Caki2 (cell line): Measurements from ENCODE around the gene KCNQ1. TPM values are rescaled to one million over a fixed set of nuclear protein-coding genes. Genes with fewer than 3 reads are reported as not detected.

Experiments used
- DNase-seq: peaks from one replicate; pipeline ENCODE4 v3.0.0-alpha.2; 2015; ENCODE audit warnings: low read depth
- in situ Hi-C: cut with HindIII; loops from 2 replicates; pipeline ENCODE4 v1.10.0; 2016; ENCODE audit warnings: low sequenced_read_pairs, low pct_unique_long_range_greater_than_20kb, mixed read lengths
- total RNA-seq: library from RNA; depleted of rRNA; stranded (reverse); fragments of >200 nt; shearing (Covaris generic); gene quantifications from 2 replicates; pipeline ENCODE4 v1.2.3, GENCODE V29; 2014; ENCODE audit warnings: low replicate concordance

The KCNQ1 gene
- total RNA-seq, 1 experiment from 2014 or later: not detected

DNA sequence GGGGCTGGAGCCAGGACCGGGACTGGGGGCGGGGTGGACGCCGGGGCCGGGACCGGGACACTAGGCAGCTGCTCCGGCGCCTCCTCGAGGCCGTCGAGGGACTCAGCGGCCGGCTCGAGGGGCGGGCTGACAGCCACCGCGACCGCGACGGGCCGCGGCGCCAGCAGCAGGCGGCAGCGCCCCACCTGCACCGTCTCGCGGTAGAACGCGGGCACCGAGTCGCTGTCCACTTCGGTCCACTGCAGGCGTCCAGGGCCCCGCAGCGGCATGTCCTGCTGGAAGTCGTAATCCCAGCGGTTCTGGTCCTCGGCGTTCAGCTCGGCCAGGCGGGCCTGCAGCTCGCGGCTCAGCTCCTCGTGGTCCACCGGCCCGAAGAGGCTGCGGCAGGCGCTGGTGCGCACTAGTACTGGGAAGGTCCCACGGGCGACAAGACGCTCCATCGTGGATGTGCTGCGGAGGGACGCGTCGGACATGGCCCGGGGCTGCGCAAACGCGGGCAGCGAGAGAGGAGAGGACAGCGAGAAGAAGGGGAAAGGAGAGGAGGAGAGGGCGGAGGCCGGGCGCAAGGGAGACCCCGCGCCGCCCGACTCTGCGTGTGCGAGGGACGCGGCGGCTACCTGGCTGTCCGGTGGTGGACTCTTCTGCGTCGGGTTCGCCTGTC is 440.3 kb downstream of the KCNQ1 start:
- in situ Hi-C loops: no loop called here
- DNase-seq: peak; percentile 46

DNA sequence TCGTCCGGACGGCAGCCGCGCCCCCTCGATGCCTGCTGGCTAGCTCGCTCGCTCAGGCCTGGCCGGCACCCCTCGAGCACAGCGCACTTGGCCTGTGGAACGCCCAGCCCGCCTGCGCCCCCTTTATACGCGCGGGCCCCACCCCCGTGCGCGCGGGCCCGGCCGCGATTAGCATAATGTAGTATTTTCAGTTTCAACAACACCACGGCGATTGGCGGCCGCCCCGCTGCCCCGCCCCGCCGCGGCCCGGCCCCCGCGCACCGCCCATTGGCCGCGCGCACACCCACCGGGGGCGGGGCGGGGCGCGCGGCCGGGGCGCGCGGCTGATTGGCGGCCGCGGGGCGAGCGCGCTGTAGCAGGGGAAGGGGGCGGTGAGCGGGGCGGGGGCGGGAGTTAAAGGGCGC is 440.9 kb downstream of the KCNQ1 start, which contains the start of gene CDKN1C:
Gene CDKN1C (minus strand): TSS at position 98 of the 404 bp plus-strand sequence. CDS start 319 bp downstream, outside the sequence.
- in situ Hi-C loops: no loop called here
- DNase-seq: peak; percentile 78

DNA sequence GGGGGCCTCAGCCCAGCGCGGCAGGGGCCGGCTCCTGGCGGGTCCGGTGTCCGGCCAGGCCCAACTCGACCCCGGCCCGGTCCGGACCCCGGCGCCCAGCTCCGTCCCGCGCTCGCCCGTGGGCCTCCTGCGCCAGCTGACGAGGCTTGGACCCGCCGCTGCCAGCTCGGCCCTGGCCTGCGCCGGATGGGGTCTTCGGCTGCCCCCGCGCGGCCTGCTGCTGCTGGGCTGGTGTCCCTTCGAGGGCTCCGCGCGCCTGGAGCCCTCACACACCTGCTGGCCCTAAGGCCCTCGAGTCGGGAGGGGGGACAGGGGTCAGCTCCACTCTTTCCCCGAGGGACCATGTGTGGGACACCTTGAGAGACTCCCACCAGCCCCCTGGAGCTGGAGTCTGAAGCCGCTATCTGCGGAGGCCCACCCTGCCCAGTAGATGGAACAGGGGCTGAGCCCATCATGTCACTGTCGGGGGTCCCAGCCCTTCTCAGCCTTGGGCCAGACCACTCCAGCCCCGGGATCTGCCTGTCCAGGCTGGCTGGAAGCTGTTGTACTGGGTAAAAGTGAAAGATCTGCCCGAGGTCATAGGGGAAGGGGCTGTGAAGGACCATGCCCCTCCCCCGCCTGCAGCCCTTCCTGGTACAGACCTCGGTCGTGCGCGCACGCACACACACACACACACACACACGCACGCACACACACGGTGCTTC is 441.5 kb downstream of the KCNQ1 start:
- DNase-seq: no peak
- in situ Hi-C loops: no loop called here

DNA sequence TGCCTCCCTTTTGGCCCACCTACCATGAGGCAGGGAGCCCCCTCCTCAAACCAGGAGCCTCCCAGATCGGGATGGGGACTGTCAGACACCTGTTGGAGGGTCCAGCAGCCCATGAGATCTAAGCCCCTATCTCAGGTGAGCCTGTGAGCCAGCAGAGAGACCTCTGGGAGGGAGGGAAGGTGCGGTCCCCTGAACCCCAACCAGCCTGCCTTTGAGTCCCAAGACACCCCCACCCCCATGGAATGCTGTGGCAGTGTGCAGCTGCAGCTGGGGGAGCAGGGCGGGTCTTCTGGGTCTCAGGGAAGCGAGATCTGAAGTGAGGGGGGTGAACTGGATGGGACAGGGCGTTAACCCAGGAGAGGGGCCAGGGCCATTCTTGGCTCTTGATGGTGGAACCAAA is 442.1 kb downstream of the KCNQ1 start:
- in situ Hi-C loops: no loop called here
- no peak for DNase-seq

DNA sequence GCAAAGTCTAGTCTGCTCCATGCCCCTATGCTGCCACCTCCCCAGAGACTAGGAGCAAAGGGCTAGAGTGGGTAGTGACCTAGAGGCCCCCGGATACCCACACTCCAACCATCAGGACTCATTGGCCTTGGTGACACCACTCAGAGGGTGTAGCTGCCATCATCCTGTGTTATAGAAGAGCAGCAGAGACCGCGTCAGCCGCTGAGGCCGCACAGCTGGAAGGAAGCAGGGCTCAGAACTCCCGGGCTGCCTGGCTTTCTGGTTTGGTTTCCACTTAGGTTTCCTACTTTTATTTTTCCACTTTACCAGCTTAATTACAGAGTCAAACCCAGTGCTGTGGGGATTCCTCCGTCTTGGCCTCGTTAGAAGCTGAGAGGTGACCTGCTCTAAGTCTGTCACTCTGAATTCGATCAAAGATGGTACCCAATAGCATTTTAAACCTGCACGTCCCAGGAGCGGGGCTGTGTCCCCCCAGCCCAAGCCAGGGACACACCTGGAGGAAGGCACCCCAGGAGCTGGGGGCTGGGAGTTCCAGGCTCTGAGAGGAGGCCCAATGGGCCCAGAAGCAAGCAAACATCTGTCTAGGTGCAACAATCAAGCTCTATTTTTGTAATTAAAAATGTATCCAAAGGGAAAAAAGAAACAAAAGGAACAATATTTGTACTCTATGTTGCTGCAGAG is 442.8 kb downstream of the KCNQ1 start:
- DNase-seq: no peak
- in situ Hi-C loops: no loop called here

DNA sequence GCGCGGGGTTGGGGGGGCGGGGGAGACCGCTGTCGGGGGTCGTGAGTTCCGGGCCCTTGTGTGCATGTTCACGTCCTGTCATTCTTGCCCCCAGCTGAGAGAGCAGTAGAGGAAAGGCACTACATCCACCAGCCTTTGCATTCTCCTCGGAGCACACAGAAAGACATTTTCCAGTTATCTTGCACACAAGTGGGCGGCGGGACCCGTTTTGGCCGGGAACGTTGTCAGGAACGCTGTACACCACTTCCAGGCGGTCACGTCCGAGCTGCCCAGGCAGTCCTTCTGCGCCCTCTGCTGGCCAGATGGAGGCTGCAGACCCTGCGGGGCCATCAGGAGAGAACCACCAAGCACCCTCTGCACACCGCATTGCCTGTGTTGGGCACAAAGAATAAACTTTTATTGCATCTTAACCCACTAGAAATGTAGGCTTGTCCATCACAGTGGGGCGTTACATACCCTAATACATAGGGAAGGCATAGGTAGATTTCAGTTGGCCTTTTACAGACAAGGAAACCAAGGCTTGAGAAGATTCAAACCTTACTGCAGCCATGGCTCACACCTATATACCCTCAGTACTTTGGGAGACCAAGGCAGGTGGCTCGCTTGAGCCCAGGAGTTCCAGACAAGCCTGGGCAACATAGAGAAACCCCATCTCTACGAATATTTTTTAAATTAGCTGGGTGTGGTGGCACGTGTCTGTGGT is 443.6 kb downstream of the KCNQ1 start:
- in situ Hi-C loops: no loop called here
- DNase-seq: peak; percentile 60

DNA sequence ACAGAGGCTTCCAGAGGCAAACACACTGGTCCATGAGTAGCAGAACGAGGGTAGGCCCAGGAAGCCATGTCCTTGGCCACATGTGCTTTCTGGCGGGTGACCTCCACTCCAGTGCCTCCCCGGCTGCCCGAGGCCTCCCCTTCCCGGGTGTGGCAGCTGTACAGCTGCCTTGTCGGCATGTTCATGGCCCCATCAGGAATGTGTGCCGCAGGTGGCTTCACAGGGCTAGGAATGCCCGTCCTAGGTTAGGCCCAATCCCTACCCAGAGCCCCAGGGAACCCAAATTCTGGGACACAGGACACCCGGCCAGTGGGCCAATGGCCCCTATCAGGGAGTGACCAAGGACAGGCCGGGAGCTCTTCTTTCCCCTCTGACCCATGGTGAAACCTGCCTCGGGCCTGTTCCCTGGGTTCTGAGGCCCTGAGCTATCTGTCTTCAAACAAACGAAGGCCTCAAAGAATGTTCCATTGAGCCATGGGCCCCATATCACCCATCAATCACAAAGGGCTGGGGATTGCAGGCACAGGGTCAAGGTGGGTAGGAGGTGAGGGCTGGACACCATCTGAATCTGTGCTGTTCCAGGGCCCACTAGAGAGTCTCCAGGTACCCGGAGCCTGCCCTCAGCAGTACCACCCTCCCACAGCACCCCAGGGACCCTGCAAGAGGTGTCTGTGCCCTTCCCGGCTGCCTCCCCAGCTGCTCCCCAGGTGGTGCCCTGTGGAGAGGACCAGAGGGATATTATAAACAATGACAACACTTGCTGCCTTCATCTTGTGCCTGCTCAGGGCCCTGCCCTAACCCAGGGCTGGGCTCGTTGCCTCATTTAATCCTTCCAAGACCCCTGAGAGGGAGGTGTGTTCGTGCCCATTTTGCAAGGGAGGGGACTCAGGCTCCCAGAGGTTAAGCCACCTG is 444.8 kb downstream of the KCNQ1 start:
- DNase-seq: no peak
- in situ Hi-C loops: no loop called here

DNA sequence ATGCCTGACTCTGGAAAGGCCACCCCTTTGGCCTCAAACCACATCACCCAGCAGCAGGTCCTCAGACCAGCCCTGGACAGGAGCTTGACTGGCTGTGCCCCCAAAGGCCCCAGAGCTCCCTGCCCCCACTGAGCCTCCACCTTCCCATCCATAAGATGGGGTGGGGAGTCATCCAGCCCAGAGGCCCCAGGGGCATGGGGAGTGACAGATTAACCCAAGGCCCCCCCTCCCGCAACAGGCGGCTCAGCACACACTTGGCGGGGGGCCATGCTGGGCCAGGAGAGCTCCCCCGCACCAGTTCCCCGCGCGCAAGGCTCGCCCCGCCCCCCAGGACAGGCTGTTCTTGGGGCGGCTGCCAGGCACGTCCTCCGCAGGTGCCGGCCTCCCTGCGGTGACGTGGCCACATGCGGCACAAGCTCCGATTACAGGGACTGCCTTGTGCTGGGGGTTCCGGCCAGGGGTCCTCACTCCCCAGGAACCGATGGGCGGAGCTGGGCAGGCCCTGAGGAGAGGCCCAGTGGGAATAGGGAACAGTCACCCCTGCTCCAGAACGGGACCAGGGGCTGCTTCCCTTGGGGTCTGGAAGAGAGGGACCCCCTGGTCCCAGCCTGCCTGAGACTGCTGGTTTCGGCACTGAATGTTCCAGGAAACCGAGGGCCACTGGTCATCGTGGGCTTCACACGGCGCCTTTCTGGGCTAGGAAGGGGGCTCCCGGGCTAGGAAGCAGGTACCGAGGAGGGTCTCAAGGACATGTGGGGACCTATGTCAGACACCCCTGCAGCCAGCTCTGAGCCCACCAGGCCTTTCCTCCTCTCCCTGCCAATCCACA is 445.9 kb downstream of the KCNQ1 start:
- DNase-seq: no peak
- in situ Hi-C loops: no loop called here

DNA sequence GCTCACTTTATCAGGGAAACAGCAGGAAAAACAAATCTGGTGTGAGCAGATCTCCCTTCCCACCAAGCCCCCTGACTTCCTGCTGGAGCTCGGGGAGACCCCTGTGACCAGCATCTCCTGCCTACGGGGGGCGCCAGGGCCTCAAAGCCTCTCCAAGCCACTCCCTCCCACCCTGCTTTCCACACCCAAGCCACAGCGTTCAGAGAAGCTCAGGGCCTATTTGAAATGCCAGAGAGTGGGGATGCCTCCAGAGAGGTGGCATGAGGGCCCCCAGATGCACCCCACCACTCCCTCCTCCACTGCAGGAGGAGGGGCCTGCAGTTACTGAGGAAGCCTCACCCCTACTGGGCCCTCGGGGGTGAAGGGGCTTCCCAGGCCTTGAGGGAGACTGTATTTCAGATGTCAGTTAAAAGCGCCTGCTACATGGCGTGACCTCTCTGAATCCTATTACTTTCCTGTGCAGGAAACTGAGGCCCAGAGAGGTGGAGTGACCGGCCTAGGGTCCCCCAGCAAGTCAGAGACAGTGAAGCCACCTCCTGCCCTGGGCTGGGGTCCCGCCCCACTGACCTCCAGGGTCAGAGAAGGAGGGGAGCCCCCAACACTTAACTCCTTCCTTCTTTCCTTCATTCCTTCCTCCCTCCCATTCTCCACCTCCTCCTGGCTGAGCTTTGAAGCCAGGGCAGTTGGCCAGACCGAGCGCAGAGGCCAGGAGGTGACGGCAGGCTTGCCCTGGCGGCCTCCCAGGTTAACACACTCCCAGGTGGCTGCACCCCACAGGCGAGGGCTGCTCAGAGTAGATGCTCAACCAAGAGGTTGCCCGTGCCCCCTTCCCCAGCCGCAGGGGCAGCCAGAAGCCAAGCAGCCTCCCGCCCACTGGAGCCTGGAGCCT is 446.8 kb downstream of the KCNQ1 start:
- no peak for DNase-seq
- in situ Hi-C loops: no loop called here

DNA sequence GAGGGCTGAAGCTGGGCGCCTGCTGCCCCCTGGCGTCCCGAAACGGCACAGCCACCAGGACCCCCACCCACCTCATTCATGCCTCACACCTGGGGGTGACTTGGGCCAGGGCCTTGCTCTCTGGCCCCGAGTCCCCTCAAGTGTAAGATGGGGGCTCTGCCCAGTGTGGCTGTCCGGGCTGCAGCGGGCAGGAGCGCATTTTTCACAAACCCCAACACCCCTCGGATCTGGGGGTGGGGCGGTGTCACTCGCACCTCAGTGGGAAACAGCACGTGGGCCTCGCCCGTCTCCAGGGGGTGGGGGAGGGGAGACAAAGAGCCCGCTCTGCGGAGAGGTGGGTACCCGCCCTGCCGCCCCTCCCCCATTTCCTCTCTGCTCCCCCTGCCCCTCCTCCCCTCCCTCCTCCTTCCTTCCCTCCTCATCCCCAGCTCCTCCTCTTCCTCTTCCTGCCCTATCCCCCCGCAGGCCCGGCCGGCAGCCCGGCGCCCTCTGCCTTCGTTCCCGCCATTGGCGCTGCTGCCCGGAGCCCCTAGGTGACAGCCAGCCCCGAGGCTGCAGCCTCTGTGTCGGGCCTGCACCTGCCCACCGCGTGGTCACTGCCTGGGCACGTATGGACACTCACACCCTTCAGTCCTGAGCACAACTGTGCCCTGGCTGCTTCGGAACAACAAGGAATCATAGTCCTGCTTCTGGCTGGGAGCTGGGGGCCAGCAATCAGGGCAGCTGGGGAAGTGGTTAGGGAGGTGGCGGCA is 447.6 kb downstream of the KCNQ1 start:
- peak; percentile 44 for DNase-seq
- in situ Hi-C loops: no loop called here

DNA sequence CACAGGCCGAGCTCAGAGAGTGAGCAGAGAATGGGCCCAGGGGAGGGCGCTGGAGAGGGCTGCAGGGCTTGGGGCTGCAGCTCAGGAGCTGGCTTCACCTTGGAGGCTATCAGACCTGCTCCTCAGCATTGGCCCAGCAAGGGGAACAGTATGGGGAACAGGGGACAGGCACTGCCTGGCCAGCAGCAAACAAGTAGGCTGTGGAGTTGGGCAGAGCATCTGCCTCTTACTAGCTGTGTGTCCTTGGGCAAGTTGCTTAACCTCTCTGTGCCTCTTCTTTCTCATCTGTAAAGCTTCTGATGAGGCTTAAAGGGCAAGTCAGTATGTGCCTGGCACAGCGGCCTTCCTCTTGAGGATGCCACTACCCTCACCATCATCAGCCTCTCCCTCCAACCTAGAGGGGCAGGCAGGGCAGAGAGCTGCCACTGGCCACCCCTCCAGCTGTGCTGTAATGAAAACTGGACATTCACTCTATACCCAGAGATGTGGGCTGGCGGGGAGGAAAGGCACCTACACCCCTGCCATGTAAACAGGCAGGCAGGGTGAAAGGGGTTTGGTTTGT is 448.2 kb downstream of the KCNQ1 start:
- DNase-seq: no peak
- in situ Hi-C loops: no loop called here

DNA sequence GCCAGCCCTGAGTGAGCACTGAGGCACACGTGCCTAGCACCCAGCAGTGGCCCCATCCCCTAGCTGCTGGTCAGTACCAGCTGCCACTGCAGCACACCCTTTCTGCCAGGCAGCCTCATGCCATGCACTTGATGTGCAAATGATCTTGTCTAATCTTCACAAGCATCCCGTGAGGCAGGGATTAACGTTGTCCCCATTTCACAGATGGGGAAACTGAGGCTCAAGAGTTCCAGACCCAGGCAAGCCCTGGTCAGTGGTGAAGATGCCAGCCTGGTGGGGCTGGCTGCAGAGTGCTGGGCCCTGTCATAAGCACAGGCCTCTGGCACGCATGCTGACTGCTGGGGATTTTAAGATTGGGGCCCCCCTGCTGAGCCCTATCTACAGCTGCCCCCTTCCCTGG is 449.1 kb downstream of the KCNQ1 start:
- in situ Hi-C loops: no loop called here

DNA sequence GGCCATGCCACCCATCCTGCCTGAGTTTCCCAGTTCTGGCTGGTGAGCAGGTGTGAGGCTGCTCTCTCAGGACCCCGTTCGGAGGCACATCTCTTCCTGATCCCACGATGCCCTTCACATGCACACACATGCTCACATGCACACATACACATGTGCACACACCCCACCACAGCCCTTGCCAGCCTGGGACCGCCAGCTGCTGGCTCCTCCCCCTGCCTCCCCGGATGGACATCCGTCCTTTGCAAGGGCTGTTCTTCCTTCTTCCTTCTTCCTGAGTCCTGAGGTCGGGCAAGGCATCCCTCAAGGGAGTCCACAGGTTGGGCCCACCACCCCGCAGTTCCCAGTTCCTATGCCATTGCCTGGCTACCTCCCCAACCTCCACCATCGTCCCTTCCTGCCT is 451.2 kb downstream of the KCNQ1 start:
- in situ Hi-C loops: no loop called here
- no peak for DNase-seq

More for the DNA sequence above, 449.1 kb downstream of the KCNQ1 start:
- no peak for DNase-seq

DNA sequence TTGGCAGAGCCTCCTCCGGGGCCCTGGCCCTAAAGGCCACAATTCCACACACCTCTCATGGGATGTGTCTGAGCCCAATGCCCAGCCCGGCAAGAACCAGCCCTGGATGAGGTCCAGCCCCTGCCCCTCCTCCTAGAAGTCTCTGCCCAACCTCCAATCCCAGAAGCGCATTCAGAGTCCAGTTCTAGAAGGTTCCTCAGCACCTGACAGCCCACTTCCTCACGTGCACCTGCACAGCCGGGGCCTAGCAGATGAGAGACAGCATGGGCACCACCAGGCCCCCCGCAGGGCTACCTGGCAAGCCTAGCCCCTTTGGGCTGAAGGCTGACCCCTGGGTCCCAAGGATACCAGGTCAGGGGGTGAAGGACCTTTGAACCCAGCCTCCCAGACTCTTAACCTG is 452.2 kb downstream of the KCNQ1 start:
- no peak for DNase-seq
- in situ Hi-C loops: no loop called here

DNA sequence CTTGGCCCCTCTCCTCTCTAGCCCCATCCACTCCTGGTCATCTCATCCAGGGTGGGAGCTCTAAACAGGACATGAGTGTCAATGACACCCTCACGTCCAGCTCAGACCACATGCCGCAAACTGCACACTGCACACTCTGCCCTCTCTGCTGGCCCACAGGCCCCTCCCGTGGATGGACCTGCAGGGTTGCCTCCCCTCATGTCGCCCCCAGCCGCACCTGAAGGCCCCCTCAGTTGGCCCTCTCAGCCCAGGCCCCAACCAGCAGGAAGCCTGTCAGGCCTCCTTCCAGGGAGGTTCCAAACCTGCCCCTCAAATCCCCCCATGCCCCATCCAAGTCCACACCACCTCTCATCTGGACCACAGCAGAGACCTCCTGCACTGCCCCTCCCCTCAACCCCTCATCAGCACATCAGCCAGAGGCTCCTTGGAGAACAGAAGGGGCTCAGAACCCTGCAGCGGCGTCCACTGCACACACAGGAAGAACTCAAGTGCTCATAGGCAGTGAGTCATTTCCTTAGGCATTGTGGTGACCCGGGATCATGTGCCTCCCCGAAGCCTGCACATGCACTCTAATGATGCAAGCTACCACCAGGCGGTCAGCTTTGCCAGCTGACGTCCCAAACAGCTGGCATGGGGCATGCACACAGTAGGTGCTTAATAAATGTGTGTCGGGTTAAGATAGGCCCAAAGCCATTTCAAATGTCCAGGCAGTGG is 453.7 kb downstream of the KCNQ1 start:
- in situ Hi-C loops: no loop called here
- DNase-seq: peak; percentile 58
